Heart left ventricle (tissue), 16 donors: Measurements from ENCODE around the gene RAVER2. TPM values are rescaled to one million over a fixed set of nuclear protein-coding genes. Genes with fewer than 3 reads are reported as not detected.

Experiments
- ATAC-seq, 4 donors: fragments of 200-7000 bp; cut with Tn5 transposase; one replicate each; pipeline ENCODE4 v1.9.1; 2020 to 2022; ENCODE audit warnings: moderate library complexity in 4 of 4, mild to moderate bottlenecking in 3 of 4, moderate number of reproducible peaks in 1 of 4
- DNase-seq, 5 donors: peaks; one replicate each; pipeline ENCODE4 v3.0.0-alpha.2; 2020
- H3K27ac ChIP-seq, 12 donors: fragments of 200-600 bp; sonication (generic) in 4 of 12; one replicate each; pipeline versions ENCODE4 v1.5.0 to v1.8.0; 2016 to 2022; ENCODE audit warnings: mild to moderate bottlenecking in 2 of 12
- H3K27me3 ChIP-seq, 9 donors: fragments of 200-600 bp; sonication (generic) in 2 of 9; one replicate each; pipeline versions ENCODE4 v1.5.1 to v1.8.0; 2016 to 2022; ENCODE audit warnings: mild to moderate bottlenecking in 3 of 9
- H3K36me3 ChIP-seq, 9 donors: fragments of 200-600 bp; sonication (generic) in 2 of 9; one replicate each; pipeline versions ENCODE4 v1.5.0 to v1.8.0; 2018 to 2022; ENCODE audit warnings: mild to moderate bottlenecking in 2 of 9
- H3K4me1 ChIP-seq, 12 donors: fragments of 200-600 bp; sonication (generic) in 4 of 12; one replicate each; pipeline versions ENCODE4 v1.5.0 to v1.8.0; 2016 to 2022; ENCODE audit warnings: mild to moderate bottlenecking in 3 of 12
- H3K4me3 ChIP-seq, 12 donors: fragments of 200-600 bp; sonication (generic) in 4 of 12; one replicate each; pipeline versions ENCODE4 v1.5.0 to v1.8.0; 2017 to 2022; ENCODE audit warnings: mild to moderate bottlenecking in 9 of 12, moderate library complexity in 4 of 12
- H3K9me3 ChIP-seq, 12 donors: fragments of 200-600 bp; sonication (generic) in 4 of 12; one replicate each; pipeline versions ENCODE4 v1.5.0 to v1.8.0; 2016 to 2022; ENCODE audit warnings: mild to moderate bottlenecking in 1 of 12
- CTCF ChIP-seq, 12 donors: fragments of 200-600 bp; sonication (generic) in 4 of 12; IDR thresholded peaks; one replicate each; pipeline versions ENCODE4 v1.5.0 to v1.8.0; 2018 to 2022; ENCODE audit warnings: antibody characterized with exemption in 12 of 12, mild to moderate bottlenecking in 5 of 12
- POLR2A ChIP-seq, 2 donors: fragments of 450-650 bp; IDR thresholded peaks; one replicate each; pipeline ENCODE4 v1.6.1; 2017; ENCODE audit warnings: antibody characterized with exemption in 2 of 2, mild to moderate bottlenecking in 2 of 2, moderate library complexity in 2 of 2
- WGBS, 4 donors: extraction: QIAGEN DNeasy Blood & Tissue Kit in 2 of 4; methylation state at CpG; one replicate each; pipeline versions ENCODE4 v1.1.5 to v1.1.7; 2013 to 2018; 5-methylcytosine and 5-hydroxymethylcytosine counted together
- intact Hi-C, 10 donors: fragments of 100-400 bp; cut with DNase I; formaldehyde crosslinking; loops; one replicate each; pipeline versions ENCODE4 v1.11.1 to v1.14.2; 2022
- polyA plus RNA-seq, 2 donors: library from polyadenylated mRNA; stranded (reverse); fragments of 200-250 nt; gene quantifications; one replicate each; pipeline ENCODE4 v1.2.3, GENCODE V29; 2013
- total RNA-seq, 9 donors: library from RNA; depleted of rRNA in 2 of 9; stranded (reverse); fragments of >200 nt in 2 of 9; fragmentation: NEBNext Ultra II Directional in 3 of 9; extraction: Animal tissue kit (Norgen Biotek cat#: 25700) in 3 of 9; gene quantifications; one replicate each; pipeline versions ENCODE4 v1.1.0 to v1.2.4, GENCODE V29; 2016 to 2023
- donor health status: ischemic (EF 13 %, LVEDD 7.1; RV severe dilation, severe dysfunction).
- donor health status: healthy with polysubstance abuse.
- donor health status: DM: no; HTN: yes; CAD: no.
- donor health status: DM: no; HTN: no; CAD: no.
- donor health status: ischemic (EF 25% LVEDD 6.9; RV normal size, moderate dysfunction).
- donor health status: ischemic (EF 25% LVEDD 5.7; RV mildly dilated, moderate dysfunction).
- donor health status: healthy.
- donor health status: DM: yes; HTN: yes; CAD: no.
- donor health status: ischemic (EF 35%, LVEDD 5.7; RV mildly dilated, moderate dysfunction).
- donor health status: nonischemic (EF 11% LVEDD 7.7; RV severe dilation, severe dysfunction).
- donor health status: DM: yes; HTN: yes; CAD: no.
- donor health status: PGD.
- donor health status: ischemic (EF 29% LVEDD 5.4; RV normal size, mild dysfunction).
- donor health status: nonischemic (EF 23%, LVEDD 6.1; RV moderate dilation, normal function).

RAVER2 gene
- total and polyA plus RNA-seq, 11 donors, result 6.3 to 25.8 (median 18.6) TPM

GRCh38 chr1:64867266-64867665, 122.4 kb downstream of the RAVER2 start:
- peaks cover 0 to 28% (median 5%) of the 10 kb centered on the region in 12 donors for H3K4me1 ChIP-seq
- 91 to 95% (median 93%) methylated on average over 1 of the region's 1 CpG for WGBS, 4 donors
- no peaks in the 10 kb centered on the region for H3K27me3 ChIP-seq
- H3K9me3 ChIP-seq, result no peaks in the 10 kb centered on the region
- TF ChIP-seq POLR2A (IDR thresholded peaks at IDR 0.05), result no peak
- TF ChIP-seq CTCF (IDR thresholded peaks at IDR 0.05), result no peak
- H3K4me3 ChIP-seq, result no peak overlapping the region
- ATAC-seq (no peak), DNase-seq (no peak)
- peaks cover 0 to 89% (median 79%) of the 10 kb centered on the region in 9 donors for H3K36me3 ChIP-seq
- intact Hi-C loops, result loop anchor here in 5 of 10 donors (10.0 kb wide), 4 partner anchors 98 to 338 kb away; partner anchors contain the start of gene JAK1 (in 1 of the 5)
- no peak overlapping the region for H3K27ac ChIP-seq

GRCh38 chr1:64871256-64871655, 126.4 kb downstream of the RAVER2 start:
- DNase-seq, result no peak
- ATAC-seq, result no peak
- TF ChIP-seq POLR2A (IDR thresholded peaks at IDR 0.05) (no peak), CTCF (IDR thresholded peaks at IDR 0.05) (no peak)
- H3K9me3 ChIP-seq, result no peaks in the 10 kb centered on the region
- H3K4me1 ChIP-seq, result peaks cover 0 to 17% (median 7%) of the 10 kb centered on the region in 12 donors
- H3K27me3 ChIP-seq, result no peaks in the 10 kb centered on the region
- 92 to 96% (median 92%) methylated on average over 8 of the region's 8 CpGs for WGBS, 4 donors
- intact Hi-C loops, result loop anchor here in 1 of 10 donors (10.0 kb wide), 1 partner anchor 334 kb away; no protein-coding TSS in a partner anchor
- no peak overlapping the region for H3K27ac ChIP-seq
- H3K4me3 ChIP-seq, result no peak overlapping the region
- peaks cover 2 to 100% (median 86%) of the 10 kb centered on the region in 9 donors for H3K36me3 ChIP-seq

- no peaks in the 10 kb centered on the region for H3K27me3 ChIP-seq
- H3K4me1 ChIP-seq, result peaks cover 0 to 17% (median 7%) of the 10 kb centered on the region in 12 donors
- peaks cover 2 to 100% (median 86%) of the 10 kb centered on the region in 9 donors for H3K36me3 ChIP-seq
- no peak overlapping the region for H3K27ac ChIP-seq
- TF ChIP-seq POLR2A (IDR thresholded peaks at IDR 0.05) (no peak), CTCF (IDR thresholded peaks at IDR 0.05) (no peak)
- H3K4me3 ChIP-seq, result no peak overlapping the region
- DNase-seq (no peak), ATAC-seq (no peak)
- 93 to 95% (median 95%) methylated on average over 1 of the region's 1 CpG for WGBS, 4 donors
- H3K9me3 ChIP-seq, result no peaks in the 10 kb centered on the region
- intact Hi-C loops, result loop anchor here in 1 of 10 donors (10.0 kb wide), 1 partner anchor 333 kb away; no protein-coding TSS in a partner anchor
Observed at GRCh38 chr1:64872067-64872466, 127.2 kb downstream of the RAVER2 start.

GRCh38 chr1:64873576-64873975, 128.7 kb downstream of the RAVER2 start:
- no peak for DNase-seq
- peaks cover 0 to 17% (median 9%) of the 10 kb centered on the region in 12 donors for H3K4me1 ChIP-seq
- intact Hi-C loops, result loop anchor here in 1 of 10 donors (10.0 kb wide), 1 partner anchor 331 kb away; no protein-coding TSS in a partner anchor
- H3K4me3 ChIP-seq, result no peak overlapping the region
- ATAC-seq, result no peak
- H3K36me3 ChIP-seq, result peaks cover 2 to 100% (median 87%) of the 10 kb centered on the region in 9 donors
- TF ChIP-seq POLR2A (IDR thresholded peaks at IDR 0.05), result no peak
- TF ChIP-seq CTCF (IDR thresholded peaks at IDR 0.05), result no peak
- H3K9me3 ChIP-seq, result no peaks in the 10 kb centered on the region
- H3K27ac ChIP-seq, result no peak overlapping the region
- no peaks in the 10 kb centered on the region for H3K27me3 ChIP-seq
- 94 to 95% (median 94%) methylated on average over 9 of the region's 9 CpGs for WGBS, 4 donors
